Neural progenitor cell (in vitro differentiated cells): ENCODE measurements around the gene NUBP2. TPM values are rescaled to one million over a fixed set of nuclear protein-coding genes. Genes with fewer than 3 reads are reported as not detected.

Experiments used
- DNase-seq: peaks from one replicate; pipeline ENCODE4 v3.0.0-alpha.2; 2016; ENCODE audit warnings: low spot score
- H2AFZ ChIP-seq: fragments of 200-600 bp; sonication (generic); replicated peaks from 2 replicates; pipeline ENCODE4 v1.6.1; 2016; ENCODE audit warnings: antibody characterized with exemption
- H3F3A ChIP-seq: fragments of 200-600 bp; sonication (generic); 2 replicates; pipeline ENCODE4 v1.6.1; 2016; ENCODE audit warnings: antibody characterized with exemption, low read depth
- H3K27ac ChIP-seq: fragments of 200-600 bp; sonication (generic); 2 replicates; pipeline ENCODE4 v1.5.1; 2016; ENCODE audit warnings: mild to moderate bottlenecking
- H3K27me3 ChIP-seq: fragments of 200-600 bp; sonication (generic); 2 replicates; pipeline ENCODE4 v1.6.1; 2016; ENCODE audit warnings: mild to moderate bottlenecking, moderate library complexity
- H3K36me3 ChIP-seq: fragments of 200-600 bp; sonication (generic); 2 replicates; pipeline ENCODE4 v1.5.1; 2016
- H3K4me1 ChIP-seq: fragments of 200-600 bp; sonication (generic); 2 replicates; pipeline ENCODE4 v1.6.1; 2016; ENCODE audit warnings: mixed run types
- H3K4me2 ChIP-seq: fragments of 200-600 bp; sonication (generic); 2 replicates; pipeline ENCODE4 v1.6.1; 2016
- H3K4me3 ChIP-seq: fragments of 200-600 bp; sonication (generic); 2 replicates; pipeline ENCODE4 v1.5.1; 2016
- H3K79me2 ChIP-seq: fragments of 200-600 bp; sonication (generic); 2 replicates; pipeline ENCODE4 v1.6.1; 2016; ENCODE audit warnings: low read depth
- H3K9ac ChIP-seq: fragments of 200-600 bp; sonication (generic); 2 replicates; pipeline ENCODE4 v1.6.1; 2016
- H3K9me3 ChIP-seq: fragments of 200-600 bp; sonication (generic); 2 replicates; pipeline ENCODE4 v1.5.1; 2016; ENCODE audit warnings: low read depth
- H4K20me1 ChIP-seq: fragments of 200-600 bp; sonication (generic); 2 replicates; pipeline ENCODE4 v1.6.1; 2016; ENCODE audit warnings: low read depth
- H3K27ac Mint-ChIP-seq: 3 replicates; pipeline ENCODE4 v1.8.0; 2021; ENCODE audit warnings: mixed read lengths
- H3K27me3 Mint-ChIP-seq: 2 replicates; pipeline ENCODE4 v1.8.0; 2022; ENCODE audit warnings: low read depth, mild to moderate bottlenecking, inconsistent platforms, moderate library complexity, mixed read lengths; ENCODE audit not compliant: insufficient read depth
- H3K36me3 Mint-ChIP-seq: 3 replicates; pipeline ENCODE4 v1.8.0; 2021; ENCODE audit warnings: mixed read lengths
- H3K4me1 Mint-ChIP-seq: 3 replicates; pipeline ENCODE4 v1.8.0; 2021; ENCODE audit warnings: mixed read lengths
- H3K4me3 Mint-ChIP-seq: 3 replicates; pipeline ENCODE4 v1.8.0; 2021; ENCODE audit warnings: mild to moderate bottlenecking, moderate library complexity, mixed read lengths
- H3K9me3 Mint-ChIP-seq: 3 replicates; pipeline ENCODE4 v1.8.0; 2020; ENCODE audit warnings: mixed read lengths
- CTCF ChIP-seq: fragments of 200-600 bp; sonication (generic); IDR thresholded peaks from 2 replicates; pipeline ENCODE4 v1.5.1; 2017; ENCODE audit warnings: antibody characterized with exemption, mild to moderate bottlenecking
- EZH2 ChIP-seq: fragments of 200-600 bp; sonication (generic); IDR thresholded peaks from 2 replicates; pipeline ENCODE4 v1.6.1; 2017; ENCODE audit warnings: antibody characterized with exemption, mild to moderate bottlenecking, moderate library complexity
- EZH2phosphoT487 ChIP-seq: fragments of 200-600 bp; sonication (generic); IDR thresholded peaks from 2 replicates; pipeline ENCODE4 v1.6.1; 2017; ENCODE audit warnings: antibody characterized with exemption
- total RNA-seq: library from RNA; depleted of rRNA; stranded (reverse); fragments of >200 nt; gene quantifications from 2 replicates; pipeline ENCODE4 v1.2.3, GENCODE V29; 2015; ENCODE audit warnings: low replicate concordance

Gene NUBP2
- total RNA-seq, 1 donor from 2014 or later = 22.8 TPM

- H3K4me1 ChIP-seq = no peaks in the 10 kb centered on the region
- no peaks in the 10 kb centered on the region for H3K79me2 ChIP-seq
- DNase-seq = no peak
- no peaks in the 10 kb centered on the region for H3K4me1 Mint-ChIP-seq
- no peaks in the 10 kb centered on the region for H3K9me3 Mint-ChIP-seq
- no peaks in the 10 kb centered on the region for H3K9me3 ChIP-seq
- H3K4me3 ChIP-seq = no peak overlapping the region
- no peak overlapping the region for H3K27ac ChIP-seq
- no peaks in the 10 kb centered on the region for H4K20me1 ChIP-seq
- peaks cover 49% of the 10 kb centered on the region for H3F3A ChIP-seq
- no peak for TF ChIP-seq EZH2phosphoT487
- no peak for TF ChIP-seq EZH2
- no peak overlapping the region for H3K27ac Mint-ChIP-seq
- no peak overlapping the region for H2AFZ ChIP-seq
- peaks cover 2% of the 10 kb centered on the region for H3K36me3 Mint-ChIP-seq
- H3K27me3 Mint-ChIP-seq = no peaks in the 10 kb centered on the region
- H3K9ac ChIP-seq = no peak overlapping the region
- H3K4me3 Mint-ChIP-seq = no peak overlapping the region
- H3K36me3 ChIP-seq = no peaks in the 10 kb centered on the region
- no peaks in the 10 kb centered on the region for H3K27me3 ChIP-seq
- H3K4me2 ChIP-seq = no peak overlapping the region
Measured at GRCh38 chr16:1740234-1740633, 42.5 kb upstream of the NUBP2 start.

- Mint-ChIP-seq H3K27ac (no peak overlapping the region), H3K9me3 (no peaks in the 10 kb centered on the region), H3K4me3 (no peak overlapping the region), H3K36me3 (peaks cover 2% of the 10 kb centered on the region), H3K4me1 (no peaks in the 10 kb centered on the region), H3K27me3 (no peaks in the 10 kb centered on the region)
- Histone ChIP-seq H3K4me1 (no peaks in the 10 kb centered on the region), H3F3A (peaks cover 42% of the 10 kb centered on the region), H3K4me3 (no peak overlapping the region), H3K36me3 (no peaks in the 10 kb centered on the region), H2AFZ (no peak overlapping the region), H3K27ac (no peak overlapping the region), H3K9me3 (no peaks in the 10 kb centered on the region), H3K79me2 (no peaks in the 10 kb centered on the region), H4K20me1 (no peaks in the 10 kb centered on the region), H3K4me2 (no peak overlapping the region), H3K9ac (no peak overlapping the region), H3K27me3 (no peaks in the 10 kb centered on the region)
- no peak for DNase-seq
- TF ChIP-seq EZH2phosphoT487 (no peak), CTCF (no peak), EZH2 (no peak)
Measured at GRCh38 chr16:1740781-1741490, 41.8 kb upstream of the NUBP2 start.

- no peak overlapping the region for H3K27ac ChIP-seq
- H3K36me3 Mint-ChIP-seq = peaks cover 2% of the 10 kb centered on the region
- no peak for TF ChIP-seq CTCF
- TF ChIP-seq EZH2phosphoT487 = no peak
- no peak for TF ChIP-seq EZH2
- H3K9me3 ChIP-seq = no peaks in the 10 kb centered on the region
- no peaks in the 10 kb centered on the region for H3K79me2 ChIP-seq
- H3F3A ChIP-seq = peaks cover 35% of the 10 kb centered on the region
- no peak overlapping the region for H2AFZ ChIP-seq
- no peaks in the 10 kb centered on the region for H3K36me3 ChIP-seq
- no peak overlapping the region for H3K27ac Mint-ChIP-seq
- no peaks in the 10 kb centered on the region for H3K4me1 Mint-ChIP-seq
- no peaks in the 10 kb centered on the region for H3K9me3 Mint-ChIP-seq
- DNase-seq = no peak
- H3K4me2 ChIP-seq = no peak overlapping the region
- H3K27me3 Mint-ChIP-seq = no peaks in the 10 kb centered on the region
- H3K4me1 ChIP-seq = no peaks in the 10 kb centered on the region
- H3K4me3 ChIP-seq = no peak overlapping the region
- H3K4me3 Mint-ChIP-seq = no peak overlapping the region
- no peaks in the 10 kb centered on the region for H3K27me3 ChIP-seq
- H4K20me1 ChIP-seq = no peaks in the 10 kb centered on the region
- H3K9ac ChIP-seq = no peak overlapping the region
Measured at GRCh38 chr16:1741553-1742165, 41.1 kb upstream of the NUBP2 start.
